ENCODE results near the gene TTYH2.

GRCh38 chr17:74276051-74276476 is 62.7 kb downstream of the TTYH2 start:
- TF ChIP-seq CTCF (IDR thresholded peaks at IDR 0.05 in 2 of 3, conservative IDR thresholded peaks at IDR 0.05 in 1 of 3; ENCODE audit: control insufficient read depth in 2 of 3, extremely low read depth in 1 of 3, insufficient read depth in 1 of 3, low read depth in 3 of 3, low read length in 3 of 3) (no peak), CREM (IDR thresholded peaks at IDR 0.05; ENCODE audit: low read depth) (no peak), ZBTB11 (CRISPR knock-in tag; IDR thresholded peaks at IDR 0.05) (no peak), EZH2 (IDR thresholded peaks at IDR 0.05; ENCODE audit: borderline replicate concordance, control insufficient read depth, low read depth, low read length) (no peak), RAD21 (IDR thresholded peaks at IDR 0.05; ENCODE audit: insufficient read depth, low read depth, low read length) (no peak), CEBPB (IDR thresholded peaks at IDR 0.05; ENCODE audit: borderline replicate concordance in 1 of 2, low read depth in 2 of 2, low read length in 2 of 2) (no peak), BHLHE40 (IDR thresholded peaks at IDR 0.05; ENCODE audit: borderline replicate concordance in 1 of 2, low read depth in 2 of 2, low read length in 1 of 2) (no peak), ETV6 (conservative IDR thresholded peaks at IDR 0.05 in 1 of 2, IDR thresholded peaks at IDR 0.05 in 1 of 2; ENCODE audit: borderline replicate concordance in 1 of 2, low read depth in 1 of 2) (no peak), RAD51 (IDR thresholded peaks at IDR 0.05) (no peak), RCOR1 (conservative IDR thresholded peaks at IDR 0.05; ENCODE audit: low read depth, low read length) (no peak)

Data from GM12878 (cell line).